GM12878 (cell line): ENCODE data around the gene TXNL4A. TPM values are rescaled to one million over a fixed set of nuclear protein-coding genes. Genes with fewer than 3 reads are reported as not detected.

Source experiments
- ATAC-seq: fragments of 200-7000 bp; cut with Tn5 transposase; 3 replicates; pipeline ENCODE4 v1.9.1; 2020; ENCODE audit warnings: mild to moderate bottlenecking, moderate library complexity
- BruUV-seq: library from RNA; stranded (reverse); fragments of 400-500 nt; replicated peaks from 2 replicates; lab custom pipeline; 2021; lab: Mats Ljungman, UMichigan
- CTCF ChIA-PET: fragments of 300-600 bp; sonication (Branson Sonifier 250); formaldehyde crosslinking; extraction: SDS; loops from one replicate; lab custom pipeline; 2021; ENCODE audit warnings: inconsistent platforms; lab: Yijun Ruan, JAX
- POLR2A ChIA-PET: fragments of 350-600 bp; formaldehyde crosslinking; extraction: SDS; loops from one replicate; lab custom pipeline; 2021; ENCODE audit warnings: inconsistent platforms; lab: Charles Lee
- RAD21 ChIA-PET: fragments of 300-600 bp; sonication (Branson Sonifier 250); formaldehyde crosslinking; loops from one replicate; lab custom pipeline; 2023; ENCODE audit warnings: antibody characterized with exemption; ENCODE audit not compliant: unreplicated experiment; lab: Charles Lee
- SMC1A ChIA-PET: fragments of 300-600 bp; sonication (Branson Sonifier 250); formaldehyde crosslinking; loops from one replicate; lab custom pipeline; 2023; ENCODE audit not compliant: unreplicated experiment, uncharacterized antibody; lab: Charles Lee
- DNase-seq: peaks from one replicate; pipeline ENCODE4 v3.0.0-alpha.2; 2011; ENCODE audit warnings: low read depth, low spot score
- FAIRE-seq: peaks from 3 replicates; lab custom pipeline; 2011; peaks lifted over from hg19 to GRCh38; lab: Jason Lieb, UNC
- H2AFZ ChIP-seq: 2 replicates; pipeline ENCODE4 v1.6.0; 2011; ENCODE audit warnings: low read depth, low read length, control low read depth; ENCODE audit not compliant: control insufficient read depth
- H3K27ac ChIP-seq: 2 replicates; pipeline ENCODE4 v1.5.1; 2011; ENCODE audit warnings: control low read depth; ENCODE audit not compliant: control insufficient read depth, insufficient read depth
- H3K27me3 ChIP-seq, 2 experiments: replicated peaks in 1 of 2; 2 replicates each; pipeline versions ENCODE4 v1.6.0 to v1.6.1; 2011; ENCODE audit warnings: low read length in 1 of 2; ENCODE audit not compliant: control insufficient read depth in 2 of 2, insufficient read depth in 2 of 2
- H3K36me3 ChIP-seq, 2 experiments: 2 replicates each; pipeline ENCODE4 v1.5.1; 2011; ENCODE audit warnings: low read length in 1 of 2; ENCODE audit not compliant: control insufficient read depth in 2 of 2, insufficient read depth in 2 of 2
- H3K4me1 ChIP-seq: 2 replicates; pipeline ENCODE4 v1.6.1; 2011; ENCODE audit warnings: mild to moderate bottlenecking, low read length, moderate library complexity, mixed read lengths; ENCODE audit not compliant: control insufficient read depth, insufficient read depth
- H3K4me2 ChIP-seq: 2 replicates; pipeline ENCODE4 v1.6.0; 2011; ENCODE audit warnings: control low read depth; ENCODE audit not compliant: control insufficient read depth, insufficient read depth
- H3K4me3 ChIP-seq: fragments of 200-600 bp; sonication (generic); 2 replicates; pipeline ENCODE4 v1.5.1; 2016
- H3K79me2 ChIP-seq: 2 replicates; pipeline ENCODE4 v1.6.0; 2011; ENCODE audit warnings: low read length; ENCODE audit not compliant: control insufficient read depth, insufficient read depth
- H3K9ac ChIP-seq: 2 replicates; pipeline ENCODE4 v1.8.0; 2011; ENCODE audit warnings: low read length, control low read depth, mixed read lengths; ENCODE audit not compliant: control insufficient read depth, insufficient read depth
- H3K9me3 ChIP-seq: replicated peaks from 3 replicates; pipeline ENCODE4 v1.5.1; 2011; ENCODE audit warnings: mild to moderate bottlenecking, low read length; ENCODE audit not compliant: control insufficient read depth, insufficient read depth
- H4K20me1 ChIP-seq: 2 replicates; pipeline ENCODE4 v1.6.0; 2011; ENCODE audit not compliant: control insufficient read depth, insufficient read depth
- BCL11A ChIP-seq: IDR thresholded peaks from 2 replicates; pipeline ENCODE4 v1.6.1; 2011; ENCODE audit warnings: low read depth, low read length
- BHLHE40 ChIP-seq, 2 experiments: fragments of 450-650 bp in 1 of 2; IDR thresholded peaks; 2 replicates each; pipeline ENCODE4 v1.6.1; 2011 to 2017; ENCODE audit warnings: low read depth in 2 of 2, borderline replicate concordance in 1 of 2, improper control_type of control experiment in 1 of 2, low read length in 1 of 2, mild to moderate bottlenecking in 1 of 2
- BRCA1 ChIP-seq: IDR thresholded peaks from 2 replicates; pipeline ENCODE4 v1.6.1; 2011; ENCODE audit warnings: low read depth, low read length, improper control_type of control experiment
- CBX5 ChIP-seq: sonication (generic); IDR thresholded peaks from 2 replicates; pipeline ENCODE4 v1.6.1; 2016; ENCODE audit warnings: low read depth, moderate library complexity, mild to moderate bottlenecking, inconsistent platforms
- CTCF ChIP-seq, 3 experiments: IDR thresholded peaks in 2 of 3; conservative IDR thresholded peaks in 1 of 3; 2 replicates each; pipeline ENCODE4 v1.5.1; 2011; ENCODE audit warnings: low read depth in 3 of 3, low read length in 3 of 3, mild to moderate bottlenecking in 3 of 3, control low read depth in 2 of 3, moderate library complexity in 2 of 3, inconsistent platforms in 1 of 3, mixed read lengths in 1 of 3; ENCODE audit not compliant: control insufficient read depth in 2 of 3, insufficient read depth in 1 of 3; ENCODE audit errors: extremely low read depth in 1 of 3
- DPF2 ChIP-seq: fragments of 450-650 bp; IDR thresholded peaks from 2 replicates; pipeline ENCODE4 v1.6.1; 2017; ENCODE audit warnings: mild to moderate bottlenecking
- EED ChIP-seq: sonication (generic); IDR thresholded peaks from 2 replicates; pipeline ENCODE4 v1.6.1; 2016; ENCODE audit warnings: antibody characterized with exemption, low read depth
- EZH2 ChIP-seq: IDR thresholded peaks from 2 replicates; pipeline ENCODE4 v1.6.1; 2012; ENCODE audit warnings: low read depth, mild to moderate bottlenecking, control low read depth, inconsistent platforms, low read length, borderline replicate concordance; ENCODE audit not compliant: control insufficient read depth
- MTA2 ChIP-seq: fragments of 450-650 bp; IDR thresholded peaks from 2 replicates; pipeline ENCODE4 v1.6.1; 2016; ENCODE audit warnings: low read depth, mild to moderate bottlenecking, moderate library complexity
- PKNOX1 ChIP-seq: fragments of 450-650 bp; IDR thresholded peaks from 2 replicates; pipeline ENCODE4 v1.6.1; 2016; ENCODE audit warnings: mild to moderate bottlenecking
- RAD51 ChIP-seq: fragments of 450-650 bp; IDR thresholded peaks from 2 replicates; pipeline ENCODE4 v1.6.1; 2016; ENCODE audit warnings: moderate library complexity, mild to moderate bottlenecking, inconsistent platforms
- SMC3 ChIP-seq: IDR thresholded peaks from 2 replicates; pipeline ENCODE4 v1.6.1; 2011; ENCODE audit warnings: low read length, improper control_type of control experiment, borderline replicate concordance
- SREBF2 ChIP-seq: IDR thresholded peaks from 2 replicates; pipeline ENCODE4 v1.6.1; 2012; ENCODE audit warnings: mild to moderate bottlenecking, low read length
- TBL1XR1 ChIP-seq: IDR thresholded peaks from 2 replicates; pipeline ENCODE4 v1.6.1; 2012; ENCODE audit warnings: low read depth, low read length, improper control_type of control experiment
- WGBS: methylation state at CpG from one replicate; pipeline ENCODE4 v1.1.6; 2016; ENCODE audit warnings: low lambda C conversion rate; ENCODE audit not compliant: insufficient replicate concordance, insufficient coverage; ENCODE audit errors: missing lambda C conversion rate; 5-methylcytosine and 5-hydroxymethylcytosine counted together
- in situ Hi-C: fragments of 300-500 bp; cut with MboI; formaldehyde crosslinking; loops from 9 replicates; pipeline ENCODE4 v1.14.3; 2018; ENCODE audit warnings: mixed read lengths
- intact Hi-C: fragments of 100-400 bp; cut with micrococcal nuclease; formaldehyde crosslinking; loops from one replicate; pipeline ENCODE4 v1.14.2; 2022; ENCODE audit not compliant: unreplicated experiment
- polyA plus RNA-seq, 11 experiments: library from polyadenylated mRNA; depleted of rRNA in 4 of 11; unstranded in 6 of 11; stranded (reverse) in 5 of 11; fragments of >200 nt; fragmentation: Nextera tagmentation in 4 of 11; fragmentation: Illumina TruSeq in 1 of 11; extraction: Ambion mirVana in 4 of 11; extraction: Trizol in 1 of 11; gene quantifications; 1 replicate in 1 of 11; 2 replicates in 10 of 11; pipeline versions ENCODE4 v1.2.1 to v1.2.3, GENCODE V29; 2011 to 2016; ENCODE audit warnings: inconsistent platforms in 2 of 11, missing spikeins in 2 of 11, low read depth in 1 of 11
- total RNA-seq, 4 experiments: library from RNA; depleted of rRNA in 3 of 4; stranded (reverse); fragments of >200 nt in 3 of 4; fragmentation: Illumina TruSeq in 1 of 4; extraction: Trizol in 1 of 4; gene quantifications; 2 replicates each; pipeline versions ENCODE4 v1.2.1 to v1.2.3, GENCODE V29; 2013 to 2021

The TXNL4A gene
- total and polyA plus RNA-seq, 10 of the 15 experiments (the other 5 are each of a cell fraction or from before 2014, with no cell fraction given) = 38.4 to 329 (median 128) TPM

- SMC1A ChIA-PET = no interaction called here
- Histone ChIP-seq H3K9me3 (peaks cover 26% of the 10 kb centered on the region), H3K27ac (no peak overlapping the region), H3K4me1 (no peaks in the 10 kb centered on the region), H2AFZ (no peak overlapping the region)
- CTCF ChIA-PET = no interaction called here
- no TSS peak for BruUV-seq
- FAIRE-seq (no peak), ATAC-seq (no peak)
- TF ChIP-seq CBX5 (0 out of 2 replicates have a peak, but pooled peaks have one; percentile 42), EED (no peak)
- TF ChIP-seq, all 136 proteins: peak for 1
- ChIA-PET POLR2A (no interaction called here), RAD21 (no interaction called here)
- H3K4me2 ChIP-seq = no peak overlapping the region
- 68% methylated on average over 3 of the region's 3 CpGs for WGBS
- in situ Hi-C loops = no loop called here
- intact Hi-C loops = no loop called here
- H3K4me3 ChIP-seq = no peak overlapping the region
- no peak for DNase-seq
- H3K36me3 ChIP-seq = peaks cover 10 to 11% of the 10 kb centered on the region in 2 experiments
- no peak overlapping the region for H3K9ac ChIP-seq
- peaks cover 3% of the 10 kb centered on the region for H3K79me2 ChIP-seq
- H3K27me3 ChIP-seq = no peaks in the 10 kb centered on the region
- no peaks in the 10 kb centered on the region for H4K20me1 ChIP-seq
These were observed 55.5 kb downstream of the TXNL4A start for GRCh38 chr18:79932907-79933306.

- whole genome bisulfite sequencing = 98% methylated on average over 2 of the region's 2 CpGs
- CTCF ChIA-PET = no interaction called here
- RAD21 ChIA-PET = no interaction called here
- in situ Hi-C loops (no loop called here), intact Hi-C loops (no loop called here)
- H3K9me3 ChIP-seq = peaks cover 26% of the 10 kb centered on the region
- H3K36me3 ChIP-seq = peaks cover 10 to 12% of the 10 kb centered on the region in 2 experiments
- H3K27ac ChIP-seq = no peak overlapping the region
- DNase-seq = no peak
- FAIRE-seq = no peak
- H3K4me3 ChIP-seq = no peak overlapping the region
- ATAC-seq = no peak
- SMC1A ChIA-PET = interaction anchor here (0.8 kb wide), 1 partner anchor 13 kb away, joined by 3 read pairs; no protein-coding TSS in a partner anchor
- POLR2A ChIA-PET = no interaction called here
- no peaks in the 10 kb centered on the region for H3K27me3 ChIP-seq
- H3K4me2 ChIP-seq = no peak overlapping the region
- H4K20me1 ChIP-seq = no peaks in the 10 kb centered on the region
- no peak overlapping the region for H2AFZ ChIP-seq
- no peak overlapping the region for H3K9ac ChIP-seq
- peaks cover 3% of the 10 kb centered on the region for H3K79me2 ChIP-seq
- H3K4me1 ChIP-seq = no peaks in the 10 kb centered on the region
- no TSS peak for BruUV-seq
- no peak for TF ChIP-seq CTCF (IDR thresholded peaks at IDR 0.05 in 2 of 3, conservative IDR thresholded peaks at IDR 0.05 in 1 of 3; ENCODE audit: control insufficient read depth in 2 of 3, extremely low read depth in 1 of 3, insufficient read depth in 1 of 3, low read depth in 3 of 3, low read length in 3 of 3)
- TF ChIP-seq DPF2 = no peak
- TF ChIP-seq SREBF2 = no peak
- no peak for TF ChIP-seq BCL11A
- TF ChIP-seq EZH2 = no peak
- no peak for TF ChIP-seq PKNOX1
- TF ChIP-seq SMC3 = no peak
- no peak for TF ChIP-seq TBL1XR1
- TF ChIP-seq MTA2 = no peak
- TF ChIP-seq BHLHE40 (IDR thresholded peaks at IDR 0.05; ENCODE audit: borderline replicate concordance in 1 of 2, low read depth in 2 of 2, low read length in 1 of 2) = no peak
- TF ChIP-seq BRCA1 = no peak
- no peak for TF ChIP-seq RAD51
These were observed 56.9 kb downstream of the TXNL4A start for GRCh38 chr18:79931475-79931874.
